Adipose tissue (tissue), 3 donors: ENCODE measurements around the gene ATIC. TPM values are rescaled to one million over a fixed set of nuclear protein-coding genes. Genes with fewer than 3 reads are reported as not detected.
"Not testable (repeated sequence)": the region's sequence is repeated elsewhere in the genome, so short reads cannot be mapped to it uniquely, and the experiment has no call there.

ENCODE experiments used
- H3K27ac ChIP-seq: one replicate; pipeline ENCODE4 v1.5.1; 2013; ENCODE audit warnings: low read depth, low read length
- WGBS, 3 donors: extraction: QIAGEN DNeasy Blood & Tissue Kit; methylation state at CpG; one replicate each; pipeline ENCODE4 v1.1.7; 2013; 5-methylcytosine and 5-hydroxymethylcytosine counted together
- polyA plus RNA-seq, 3 donors: library from polyadenylated mRNA; stranded (reverse); fragments of 200-250 nt; gene quantifications; one replicate each; pipeline ENCODE4 v1.2.3, GENCODE V29; 2013
- donor health status: healthy with polysubstance abuse.
- donor health status: Bipolar disorder and iron deficiency.
- donor health status: healthy.

Gene ATIC
- polyA plus RNA-seq, 3 donors = 57.6 to 82.7 (median 67.7) TPM

GRCh38 chr2:215356948-215357461 lies 45.1 kb downstream of the ATIC start:
- H3K27ac ChIP-seq = no peak overlapping the region
- 78 to 89% (median 87%) methylated on average over 9 of the region's 9 CpGs for WGBS, 3 donors

DNA sequence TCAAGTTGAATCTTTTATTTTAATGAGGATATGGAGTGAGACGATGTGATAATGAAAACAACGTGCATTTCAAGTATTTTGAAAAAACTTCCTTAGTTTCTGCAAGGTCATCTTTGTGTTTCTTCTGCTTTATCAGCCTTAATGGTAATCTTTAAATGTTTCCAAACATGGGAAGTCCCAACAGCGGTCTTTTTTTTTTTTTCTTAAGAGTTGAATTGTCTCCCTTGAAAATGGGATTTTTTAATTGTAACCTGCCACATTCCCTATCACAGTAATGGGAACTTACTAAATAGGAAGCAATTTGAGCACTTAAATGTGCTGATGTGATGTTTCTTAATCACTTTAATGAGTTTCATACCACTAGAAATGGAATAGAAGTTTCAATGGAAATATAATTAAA lies 45.8 kb downstream of the ATIC start:
- 48 to 71% (median 66%) methylated on average over 3 of the region's 3 CpGs for WGBS, 3 donors
- no peak overlapping the region for H3K27ac ChIP-seq

GRCh38 chr2:215358312-215358845 lies 46.5 kb downstream of the ATIC start:
- WGBS, 3 donors = 75 to 93% (median 91%) methylated on average over 4 of the region's 4 CpGs

DNA sequence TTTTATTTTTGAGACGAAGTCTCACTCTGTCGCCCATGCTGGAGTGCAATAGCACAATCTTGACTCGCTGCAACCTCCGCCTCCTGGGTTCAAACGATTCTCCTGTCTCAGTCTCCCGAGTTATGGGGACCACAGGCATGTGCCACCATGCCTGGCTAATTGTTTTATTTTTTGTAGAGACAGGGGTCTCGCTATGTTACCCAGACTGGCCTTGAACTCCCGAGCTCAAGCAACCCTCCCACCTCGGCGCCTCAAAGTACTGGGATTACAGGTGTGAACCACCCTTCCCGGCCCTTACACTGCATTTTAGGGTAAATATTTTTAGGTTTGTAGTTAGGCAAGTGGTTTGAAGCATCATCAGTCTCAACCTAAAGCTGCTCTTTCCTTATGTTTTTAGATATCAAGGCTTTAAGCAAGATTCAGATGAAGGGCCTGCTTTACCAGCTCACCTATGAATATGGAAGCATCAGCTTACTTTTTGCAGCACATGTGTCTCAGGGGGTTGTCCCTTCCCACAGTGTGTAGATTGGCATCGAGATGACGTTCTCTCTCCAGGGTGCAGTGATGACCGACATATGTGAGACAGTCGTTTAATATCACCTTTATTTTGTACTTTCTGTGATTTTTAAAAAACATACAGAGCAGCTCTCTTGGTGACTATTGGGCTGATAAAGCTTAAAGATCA lies 47.2 kb downstream of the ATIC start:
- 90 to 93% (median 92%) methylated on average over 15 of the region's 15 CpGs for WGBS, 3 donors
- H3K27ac ChIP-seq = no peak overlapping the region

More at GRCh38 chr2:215358312-215358845, 46.5 kb downstream of the ATIC start:
- no peak overlapping the region for H3K27ac ChIP-seq

DNA sequence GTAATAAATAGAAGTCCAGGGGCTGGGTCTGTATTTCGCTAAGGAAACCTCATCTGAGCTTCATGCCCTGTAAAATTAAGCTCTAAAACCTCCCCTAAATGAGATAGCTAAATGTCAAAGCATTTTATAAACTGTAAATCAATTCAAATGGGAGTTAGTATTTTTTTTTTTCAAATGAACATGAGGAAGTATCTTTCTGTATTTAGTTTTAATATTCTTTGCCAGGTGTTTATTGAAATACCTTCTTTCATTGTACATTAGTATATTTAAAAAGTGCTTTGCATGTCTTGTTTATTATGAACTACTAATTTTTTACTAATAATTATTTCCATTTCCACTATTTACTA lies 47.7 kb downstream of the ATIC start:
- WGBS, 3 donors = 94 to 97% (median 97%) methylated on average over 1 of the region's 1 CpG

GRCh38 chr2:215360059-215360458 lies 48.2 kb downstream of the ATIC start:
- 93 to 97% (median 96%) methylated on average over 3 of the region's 3 CpGs for WGBS, 3 donors

More for the DNA sequence above, 47.7 kb downstream of the ATIC start:
- H3K27ac ChIP-seq = no peak overlapping the region

DNA sequence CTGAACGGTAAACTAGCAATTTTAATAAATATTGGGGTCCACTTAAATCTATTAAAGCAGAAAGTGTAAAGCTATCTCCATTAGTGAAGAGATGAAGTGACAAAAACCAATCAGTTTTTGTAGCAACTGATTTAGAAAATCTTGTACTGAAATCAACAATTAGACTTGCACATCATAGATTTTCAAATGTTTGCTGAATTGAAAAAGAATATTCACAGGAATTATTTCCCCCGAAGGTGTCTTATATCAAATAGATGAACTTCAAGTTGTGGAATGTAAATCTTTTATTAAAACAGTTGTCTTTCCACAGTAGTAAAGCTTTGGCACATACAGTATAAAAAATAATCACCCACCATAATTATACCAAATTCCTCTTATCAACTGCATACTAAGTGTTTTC lies 48.7 kb downstream of the ATIC start:
- no peak overlapping the region for H3K27ac ChIP-seq
- WGBS, 3 donors = 91 to 96% (median 92%) methylated on average over 2 of the region's 2 CpGs

More at GRCh38 chr2:215360059-215360458, 48.2 kb downstream of the ATIC start:
- H3K27ac ChIP-seq = not testable (repeated sequence)

- no peak overlapping the region for H3K27ac ChIP-seq
- WGBS, 3 donors = 88 to 89% (median 89%) methylated on average over 4 of the region's 4 CpGs
These were observed 49.5 kb downstream of the ATIC start for GRCh38 chr2:215361211-215361875.

DNA sequence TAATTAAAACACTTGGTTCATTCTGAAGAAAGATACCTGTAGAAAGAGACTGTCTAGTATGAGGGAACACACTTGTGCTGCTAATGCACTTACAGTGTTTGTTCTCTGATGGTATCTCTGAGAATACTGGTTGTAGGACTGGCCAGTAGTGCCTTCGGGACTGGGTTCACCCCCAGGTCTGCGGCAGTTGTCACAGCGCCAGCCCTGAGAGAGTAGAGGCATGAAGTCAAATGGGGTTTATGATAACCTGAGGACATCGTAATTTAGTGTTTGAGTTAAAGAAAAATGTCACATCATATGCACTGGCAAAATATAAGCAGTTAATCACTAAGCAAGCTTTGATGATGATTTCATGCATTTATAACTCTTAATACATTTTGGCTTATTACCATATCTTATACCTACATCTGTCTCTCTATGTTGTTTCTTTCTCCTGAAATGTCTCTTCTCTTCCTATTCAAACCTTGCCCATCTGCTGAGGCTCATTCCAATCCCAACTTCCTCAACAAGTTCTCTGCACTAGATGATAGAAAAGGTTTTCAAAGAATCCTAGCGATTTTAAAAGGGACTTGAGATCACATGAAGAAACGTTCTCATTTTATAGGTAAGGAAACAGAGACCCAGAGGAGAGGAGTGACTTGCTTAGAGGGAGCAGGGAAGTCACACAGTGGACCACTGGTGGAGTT lies 50.2 kb downstream of the ATIC start:
- WGBS, 3 donors = 75 to 87% (median 79%) methylated on average over 6 of the region's 6 CpGs
- no peak overlapping the region for H3K27ac ChIP-seq

- no peak overlapping the region for H3K27ac ChIP-seq
- 95 to 97% (median 96%) methylated on average over 8 of the region's 8 CpGs for WGBS, 3 donors
These were observed 50.7 kb downstream of the ATIC start for GRCh38 chr2:215362562-215362904.

GRCh38 chr2:215363039-215363438 lies 51.2 kb downstream of the ATIC start:
- WGBS, 3 donors = 76 to 83% (median 83%) methylated on average over 2 of the region's 2 CpGs
- H3K27ac ChIP-seq = no peak overlapping the region

DNA sequence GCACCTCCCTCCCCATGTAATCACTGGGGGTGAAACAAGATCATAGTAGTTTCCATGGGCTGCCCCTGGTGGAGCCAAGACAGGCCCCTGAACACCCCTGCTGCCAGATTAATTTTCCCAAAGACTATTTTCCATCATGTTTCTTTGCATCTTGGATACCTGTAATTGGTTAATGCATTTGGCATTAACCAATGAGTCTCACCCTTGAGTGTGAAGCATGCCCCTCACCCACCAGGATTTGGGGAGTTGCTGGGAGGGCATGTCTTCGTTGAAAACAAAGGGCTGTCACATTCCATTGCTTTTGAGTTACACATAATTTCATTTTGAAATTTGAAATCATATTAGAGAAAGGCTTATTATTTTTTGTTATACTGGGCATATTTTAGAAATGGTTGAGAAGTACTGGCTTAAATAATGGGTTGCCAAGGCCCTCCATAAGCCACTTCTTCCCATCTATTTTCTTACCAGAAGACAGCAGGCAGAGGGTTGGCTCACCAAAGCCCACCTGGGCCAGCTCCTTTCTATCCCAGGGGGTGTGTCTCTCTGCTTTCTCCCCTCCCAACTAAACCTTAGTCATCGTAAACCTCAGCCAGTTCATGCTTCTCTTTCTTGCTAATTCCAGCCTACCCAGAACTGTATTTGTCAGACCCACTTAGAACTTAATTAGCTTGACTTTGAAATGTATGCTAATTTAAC lies 51.8 kb downstream of the ATIC start:
- 83 to 91% (median 84%) methylated on average over 2 of the region's 2 CpGs for WGBS, 3 donors
- H3K27ac ChIP-seq = no peak overlapping the region

- WGBS, 3 donors = 91 to 95% (median 94%) methylated on average over 10 of the region's 10 CpGs
- H3K27ac ChIP-seq = no peak overlapping the region
These were observed 52.6 kb downstream of the ATIC start for GRCh38 chr2:215364157-215365155.

- no peak overlapping the region for H3K27ac ChIP-seq
These were observed 53.4 kb downstream of the ATIC start for GRCh38 chr2:215365184-215365658.

DNA sequence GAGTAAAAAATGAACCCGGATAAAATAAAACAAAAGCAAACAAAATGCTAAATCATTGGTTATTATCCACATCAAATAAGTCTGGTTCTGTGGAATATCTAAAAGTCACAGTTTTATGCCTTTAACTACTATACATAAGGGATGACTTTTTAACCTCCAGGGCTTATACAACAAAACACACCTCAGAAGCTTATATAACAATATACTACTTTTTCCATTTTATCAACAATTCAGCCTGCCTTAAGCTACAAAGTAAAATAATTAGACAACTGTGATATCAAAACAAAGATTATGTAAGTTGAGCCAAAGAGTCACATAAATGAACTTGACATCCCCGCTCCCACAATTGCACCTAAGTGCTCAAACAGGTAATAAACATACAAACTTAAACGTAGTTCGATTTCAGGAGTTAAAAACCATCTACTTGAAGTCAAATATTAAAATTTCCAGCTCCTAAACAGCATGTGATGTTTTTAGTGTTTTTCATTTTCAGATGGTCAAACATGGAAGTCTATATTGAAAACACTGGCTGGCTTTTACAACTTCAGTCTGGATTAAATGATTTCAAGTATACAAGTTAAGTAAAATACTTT lies 54.7 kb downstream of the ATIC start:
- no peak overlapping the region for H3K27ac ChIP-seq
- 95 to 97% (median 95%) methylated on average over 4 of the region's 4 CpGs for WGBS, 3 donors

More at GRCh38 chr2:215365184-215365658, 53.4 kb downstream of the ATIC start:
- 90 to 92% (median 90%) methylated on average over 4 of the region's 4 CpGs for WGBS, 3 donors

DNA sequence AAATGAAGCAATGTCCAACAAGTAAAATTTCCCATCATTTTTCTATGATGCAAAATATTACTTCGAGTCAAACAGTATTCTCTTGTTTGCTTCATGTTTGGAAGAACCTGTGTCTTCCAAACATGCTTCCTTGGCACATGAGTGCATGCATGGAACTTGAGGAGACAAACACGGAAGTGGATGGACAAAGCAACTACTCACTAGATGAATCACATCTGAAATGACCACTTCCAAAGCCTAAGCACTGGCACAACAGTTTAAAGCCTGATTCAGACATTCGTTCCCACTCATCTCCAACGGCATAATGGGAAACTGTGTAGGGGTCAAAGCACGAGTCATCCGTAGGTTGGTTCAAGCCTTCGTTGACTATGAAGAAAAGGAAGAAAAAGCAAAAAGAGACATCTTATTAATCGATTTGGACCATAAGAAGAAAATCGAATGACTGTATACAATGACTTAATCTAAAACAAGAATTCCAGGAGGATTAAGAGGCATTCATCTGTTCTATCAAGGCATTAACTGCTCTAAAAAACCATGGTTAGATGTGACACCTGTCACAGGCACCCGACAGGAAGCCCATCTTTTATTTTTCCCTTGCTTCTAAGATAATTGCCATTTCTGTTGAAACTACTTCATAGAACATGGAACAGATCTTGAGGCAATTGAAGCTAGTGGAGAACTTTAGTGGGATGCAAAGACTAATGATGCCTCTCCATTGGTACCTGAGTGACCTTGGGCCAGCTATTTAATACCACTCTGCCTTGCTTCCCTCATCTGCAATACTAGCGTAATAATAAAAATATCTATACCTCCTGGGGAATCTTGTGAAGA lies 56.0 kb downstream of the ATIC start:
- WGBS, 3 donors = 88 to 94% (median 88%) methylated on average over 11 of the region's 11 CpGs
- no peak overlapping the region for H3K27ac ChIP-seq
